Hepatocyte (in vitro differentiated cells): ENCODE data around the gene COQ8B. TPM values are rescaled to one million over a fixed set of nuclear protein-coding genes. Genes with fewer than 3 reads are reported as not detected.

Experiments used
- DNase-seq: peaks from one replicate; pipeline ENCODE4 v3.0.0-alpha.2; 2016; ENCODE audit warnings: low spot score
- H2AFZ ChIP-seq: fragments of 200-600 bp; sonication (generic); 2 replicates; pipeline ENCODE4 v1.6.0; 2016; ENCODE audit warnings: antibody characterized with exemption, mild to moderate bottlenecking
- H3K27ac ChIP-seq: fragments of 200-600 bp; sonication (generic); 2 replicates; pipeline ENCODE4 v1.5.1; 2016; ENCODE audit warnings: mild to moderate bottlenecking
- H3K27me3 ChIP-seq: fragments of 200-600 bp; sonication (generic); 2 replicates; pipeline ENCODE4 v1.6.1; 2016
- H3K36me3 ChIP-seq: fragments of 200-600 bp; sonication (generic); replicated peaks from 2 replicates; pipeline ENCODE4 v1.5.1; 2016; ENCODE audit warnings: low read depth; ENCODE audit not compliant: insufficient read depth
- H3K4me1 ChIP-seq: fragments of 200-600 bp; sonication (generic); 2 replicates; pipeline ENCODE4 v1.5.1; 2016; ENCODE audit warnings: mild to moderate bottlenecking, moderate library complexity; ENCODE audit not compliant: insufficient read depth
- H3K4me2 ChIP-seq: fragments of 200-600 bp; sonication (generic); 2 replicates; pipeline ENCODE4 v1.6.0; 2016
- H3K4me3 ChIP-seq: fragments of 200-600 bp; sonication (generic); 2 replicates; pipeline ENCODE4 v1.5.1; 2016; ENCODE audit warnings: mild to moderate bottlenecking
- H3K79me2 ChIP-seq: fragments of 200-600 bp; sonication (generic); 2 replicates; pipeline ENCODE4 v1.6.0; 2017; ENCODE audit warnings: mild to moderate bottlenecking
- H3K9me2 ChIP-seq: fragments of 200-600 bp; sonication (generic); replicated peaks from 2 replicates; pipeline ENCODE4 v1.6.0; 2017; ENCODE audit warnings: mild to moderate bottlenecking; ENCODE audit not compliant: insufficient read depth
- H3K9me3 ChIP-seq: fragments of 200-600 bp; sonication (generic); 2 replicates; pipeline ENCODE4 v1.5.1; 2016; ENCODE audit warnings: low read depth, mild to moderate bottlenecking
- H4K20me1 ChIP-seq: fragments of 200-600 bp; sonication (generic); 2 replicates; pipeline ENCODE4 v1.6.0; 2016; ENCODE audit warnings: mild to moderate bottlenecking; ENCODE audit not compliant: insufficient read depth, poor library complexity, severe bottlenecking
- CTCF ChIP-seq: fragments of 200-600 bp; sonication (generic); IDR thresholded peaks from 2 replicates; pipeline ENCODE4 v1.5.1; 2016; ENCODE audit warnings: antibody characterized with exemption, mild to moderate bottlenecking; ENCODE audit not compliant: poor library complexity
- EZH2 ChIP-seq: fragments of 200-600 bp; sonication (generic); IDR thresholded peaks from 2 replicates; pipeline ENCODE4 v1.6.1; 2016; ENCODE audit warnings: antibody characterized with exemption, mild to moderate bottlenecking, borderline replicate concordance
- EZH2phosphoT487 ChIP-seq: fragments of 200-600 bp; sonication (generic); IDR thresholded peaks from one replicate; pipeline ENCODE4 v1.6.1; 2018; ENCODE audit warnings: antibody characterized with exemption, mild to moderate bottlenecking, low read depth, moderate library complexity; ENCODE audit not compliant: unreplicated experiment, severe bottlenecking
- WGBS: methylation state at CpG from one replicate; pipeline ENCODE4 v1.1.6; 2016; ENCODE audit warnings: low lambda C conversion rate; ENCODE audit errors: missing lambda C conversion rate; 5-methylcytosine and 5-hydroxymethylcytosine counted together
- polyA plus RNA-seq: library from polyadenylated mRNA; unstranded; fragments of >200 nt; fragmentation: Nextera tagmentation; extraction: Ambion mirVana; gene quantifications from 2 replicates; pipeline ENCODE4 v1.2.1, GENCODE V29; 2016
- total RNA-seq: library from RNA; depleted of rRNA; stranded (reverse); fragments of >200 nt; gene quantifications from 2 replicates; pipeline ENCODE4 v1.2.3, GENCODE V29; 2014

COQ8B gene
- total and polyA plus RNA-seq, 2 experiments from 2014 or later, result 40.2 to 49.2 TPM

- H2AFZ ChIP-seq, result no peak overlapping the region
- TF ChIP-seq CTCF, result no peak
- no peak for TF ChIP-seq EZH2
- TF ChIP-seq EZH2phosphoT487, result no peak
- no peak overlapping the region for H3K4me2 ChIP-seq
- no peak for DNase-seq
- 94% methylated on average over 17 of the region's 17 CpGs for whole genome bisulfite sequencing
- no peaks in the 10 kb centered on the region for H3K9me2 ChIP-seq
- H3K27me3 ChIP-seq, result no peaks in the 10 kb centered on the region
- H3K27ac ChIP-seq, result no peak overlapping the region
- no peaks in the 10 kb centered on the region for H3K9me3 ChIP-seq
- no peaks in the 10 kb centered on the region for H4K20me1 ChIP-seq
- H3K36me3 ChIP-seq, result no peaks in the 10 kb centered on the region
- peaks cover 10% of the 10 kb centered on the region for H3K4me1 ChIP-seq
- no peak overlapping the region for H3K4me3 ChIP-seq
- no peaks in the 10 kb centered on the region for H3K79me2 ChIP-seq
Measured at GRCh38 chr19:40742477-40742876, 25.8 kb upstream of the COQ8B start.

- peak overlapping the region; percentile 68 for H3K27ac ChIP-seq
- 84% methylated on average over 10 of the region's 10 CpGs for WGBS
- TF ChIP-seq EZH2phosphoT487, result no peak
- TF ChIP-seq CTCF, result no peak
- no peak for TF ChIP-seq EZH2
Measured at GRCh38 chr19:40741527-40742390, 25.1 kb upstream of the COQ8B start.

GRCh38 chr19:40740747-40741146 is 24.1 kb upstream of the COQ8B start:
- peak overlapping the region; percentile 68 for H3K27ac ChIP-seq
- WGBS, result 75% methylated on average over 6 of the region's 6 CpGs
- DNase-seq, result no peak

More at GRCh38 chr19:40741527-40742390, 25.1 kb upstream of the COQ8B start:
- Histone ChIP-seq H3K4me2 (no peak overlapping the region), H3K9me3 (no peaks in the 10 kb centered on the region), H2AFZ (no peak overlapping the region), H3K27me3 (no peaks in the 10 kb centered on the region), H4K20me1 (no peaks in the 10 kb centered on the region), H3K79me2 (no peaks in the 10 kb centered on the region), H3K4me1 (peaks cover 10% of the 10 kb centered on the region), H3K36me3 (no peaks in the 10 kb centered on the region), H3K4me3 (no peak overlapping the region), H3K9me2 (no peaks in the 10 kb centered on the region)
- DNase-seq, result no peak

More at GRCh38 chr19:40740747-40741146, 24.1 kb upstream of the COQ8B start:
- no peak overlapping the region for H3K4me2 ChIP-seq
- H4K20me1 ChIP-seq, result no peaks in the 10 kb centered on the region
- H3K36me3 ChIP-seq, result no peaks in the 10 kb centered on the region
- no peak overlapping the region for H2AFZ ChIP-seq
- no peaks in the 10 kb centered on the region for H3K27me3 ChIP-seq
- no peaks in the 10 kb centered on the region for H3K9me3 ChIP-seq
- TF ChIP-seq EZH2 (no peak), CTCF (no peak), EZH2phosphoT487 (no peak)
- H3K4me1 ChIP-seq, result peaks cover 10% of the 10 kb centered on the region
- H3K9me2 ChIP-seq, result no peaks in the 10 kb centered on the region
- no peak overlapping the region for H3K4me3 ChIP-seq
- H3K79me2 ChIP-seq, result no peaks in the 10 kb centered on the region
